Stimulated activated naive B cell treated with anti-CD40 and anti-IgM and Interleukin-4, amounts not matched to agents 10 μg/mL and 1 μg/mL and 100 μg/mL, for 72 hours (primary cell): ENCODE measurements around the gene C19orf47.

Source experiments
- ATAC-seq, 2 donors: fragments of 150-1000 bp; cut with Tn5 transposase; replicated peaks; 2 replicates each; pipeline ENCODE4 v1.10.0; 2021; ENCODE audit warnings: moderate library complexity in 1 of 2
- DNase-seq: peaks from one replicate; pipeline ENCODE4 v3.0.0; 2021
- H3K27ac Mint-ChIP-seq: one replicate; pipeline ENCODE4 v1.8.0; 2022; ENCODE audit warnings: mild to moderate bottlenecking, mixed read lengths
- H3K27me3 Mint-ChIP-seq, 2 donors: one replicate each; pipeline ENCODE4 v1.8.0; 2022; ENCODE audit warnings: mixed read lengths in 2 of 2
- H3K36me3 Mint-ChIP-seq, 2 donors: one replicate each; pipeline ENCODE4 v1.8.0; 2022; ENCODE audit warnings: mixed read lengths in 2 of 2, mild to moderate bottlenecking in 1 of 2
- H3K4me1 Mint-ChIP-seq, 2 donors: one replicate each; pipeline ENCODE4 v1.8.0; 2022; ENCODE audit warnings: mixed read lengths in 2 of 2, mild to moderate bottlenecking in 1 of 2
- H3K4me3 Mint-ChIP-seq, 2 donors: one replicate each; pipeline ENCODE4 v1.8.0; 2022; ENCODE audit warnings: mild to moderate bottlenecking in 2 of 2, mixed read lengths in 2 of 2, moderate library complexity in 1 of 2
- H3K9me3 Mint-ChIP-seq, 2 donors: one replicate each; pipeline ENCODE4 v1.8.0; 2022; ENCODE audit warnings: mixed read lengths in 2 of 2, mild to moderate bottlenecking in 1 of 2

Gene C19orf47

GRCh38 chr19:40323705-40324104 is 24.5 kb downstream of the C19orf47 start:
- H3K4me3 Mint-ChIP-seq = no peak overlapping the region
- no peaks in the 10 kb centered on the region for H3K27me3 Mint-ChIP-seq
- no peaks in the 10 kb centered on the region for H3K4me1 Mint-ChIP-seq
- H3K36me3 Mint-ChIP-seq = peaks cover 54 to 78% of the 10 kb centered on the region in 2 donors
- DNase-seq (no peak), ATAC-seq (no peak)
- no peaks in the 10 kb centered on the region for H3K9me3 Mint-ChIP-seq
- peak overlapping the region; percentile 6 for H3K27ac Mint-ChIP-seq

- no peaks in the 10 kb centered on the region for H3K27me3 Mint-ChIP-seq
- peak overlapping the region; percentile 6 for H3K27ac Mint-ChIP-seq
- no peaks in the 10 kb centered on the region for H3K4me1 Mint-ChIP-seq
- H3K4me3 Mint-ChIP-seq = no peak overlapping the region
- H3K9me3 Mint-ChIP-seq = no peaks in the 10 kb centered on the region
- DNase-seq = no peak
- ATAC-seq = no peak
- H3K36me3 Mint-ChIP-seq = peaks cover 52 to 74% of the 10 kb centered on the region in 2 donors
These were observed 25.1 kb downstream of the C19orf47 start for GRCh38 chr19:40322951-40323615.

- DNase-seq (no peak), ATAC-seq (no peak)
- no peak overlapping the region for H3K4me3 Mint-ChIP-seq
- no peaks in the 10 kb centered on the region for H3K4me1 Mint-ChIP-seq
- no peaks in the 10 kb centered on the region for H3K9me3 Mint-ChIP-seq
- H3K27me3 Mint-ChIP-seq = no peaks in the 10 kb centered on the region
- H3K27ac Mint-ChIP-seq = no peak overlapping the region
- H3K36me3 Mint-ChIP-seq = peaks cover 47 to 72% of the 10 kb centered on the region in 2 donors
These were observed 26.0 kb downstream of the C19orf47 start for GRCh38 chr19:40322271-40322610.

- H3K36me3 Mint-ChIP-seq = peaks cover 48 to 73% of the 10 kb centered on the region in 2 donors
These were observed 26.5 kb downstream of the C19orf47 start for GRCh38 chr19:40321566-40322270.

GRCh38 chr19:40321076-40321475 is 27.1 kb downstream of the C19orf47 start:
- H3K36me3 Mint-ChIP-seq = peaks cover 43 to 71% of the 10 kb centered on the region in 2 donors
- no peak for ATAC-seq
- no peaks in the 10 kb centered on the region for H3K27me3 Mint-ChIP-seq

More at GRCh38 chr19:40321566-40322270, 26.5 kb downstream of the C19orf47 start:
- DNase-seq (no peak), ATAC-seq (no peak)
- H3K27me3 Mint-ChIP-seq = no peaks in the 10 kb centered on the region
- H3K4me1 Mint-ChIP-seq = no peaks in the 10 kb centered on the region
- H3K4me3 Mint-ChIP-seq = no peak overlapping the region
- no peaks in the 10 kb centered on the region for H3K9me3 Mint-ChIP-seq
- no peak overlapping the region for H3K27ac Mint-ChIP-seq

GRCh38 chr19:40320558-40320935 is 27.6 kb downstream of the C19orf47 start:
- Mint-ChIP-seq H3K27ac (no peak overlapping the region), H3K4me3 (no peak overlapping the region), H3K4me1 (no peaks in the 10 kb centered on the region), H3K9me3 (no peaks in the 10 kb centered on the region), H3K27me3 (no peaks in the 10 kb centered on the region), H3K36me3 (peaks cover 43 to 66% of the 10 kb centered on the region in 2 donors)
- DNase-seq (no peak), ATAC-seq (no peak)

More at GRCh38 chr19:40321076-40321475, 27.1 kb downstream of the C19orf47 start:
- Mint-ChIP-seq H3K27ac (no peak overlapping the region), H3K9me3 (no peaks in the 10 kb centered on the region), H3K4me3 (no peak overlapping the region), H3K4me1 (no peaks in the 10 kb centered on the region)
- no peak for DNase-seq

- H3K9me3 Mint-ChIP-seq = no peaks in the 10 kb centered on the region
- H3K4me1 Mint-ChIP-seq = no peaks in the 10 kb centered on the region
- peaks cover 28 to 40% of the 10 kb centered on the region in 2 donors for H3K36me3 Mint-ChIP-seq
- no peak for DNase-seq
- H3K27me3 Mint-ChIP-seq = no peaks in the 10 kb centered on the region
- no peak overlapping the region for H3K4me3 Mint-ChIP-seq
- ATAC-seq = no peak
- H3K27ac Mint-ChIP-seq = no peak overlapping the region
These were observed 30.9 kb downstream of the C19orf47 start for GRCh38 chr19:40317338-40317737.

GRCh38 chr19:40315812-40316470 is 32.3 kb downstream of the C19orf47 start:
- Mint-ChIP-seq H3K36me3 (peaks cover 22 to 30% of the 10 kb centered on the region in 2 donors), H3K27ac (no peak overlapping the region), H3K4me3 (no peak overlapping the region), H3K9me3 (no peaks in the 10 kb centered on the region), H3K27me3 (no peaks in the 10 kb centered on the region), H3K4me1 (no peaks in the 10 kb centered on the region)
- ATAC-seq (no peak), DNase-seq (no peak)

- Mint-ChIP-seq H3K4me3 (no peak overlapping the region), H3K9me3 (no peaks in the 10 kb centered on the region), H3K27me3 (no peaks in the 10 kb centered on the region), H3K4me1 (no peaks in the 10 kb centered on the region), H3K36me3 (peaks cover 9 to 17% of the 10 kb centered on the region in 2 donors), H3K27ac (no peak overlapping the region)
- DNase-seq = no peak
- no peak for ATAC-seq
These were observed 33.5 kb downstream of the C19orf47 start for GRCh38 chr19:40314656-40315055.

- Mint-ChIP-seq H3K27me3 (no peaks in the 10 kb centered on the region), H3K27ac (no peak overlapping the region), H3K4me1 (no peaks in the 10 kb centered on the region), H3K9me3 (no peaks in the 10 kb centered on the region), H3K36me3 (peaks cover 5 to 12% of the 10 kb centered on the region in 2 donors), H3K4me3 (no peak overlapping the region)
- DNase-seq (no peak), ATAC-seq (no peak)
These were observed 34.8 kb downstream of the C19orf47 start for GRCh38 chr19:40313229-40313983.

- no peak overlapping the region for H3K27ac Mint-ChIP-seq
- no peaks in the 10 kb centered on the region for H3K9me3 Mint-ChIP-seq
- no peaks in the 10 kb centered on the region for H3K27me3 Mint-ChIP-seq
- no peaks in the 10 kb centered on the region for H3K4me1 Mint-ChIP-seq
- ATAC-seq (no peak), DNase-seq (no peak)
- peaks cover 2 to 9% of the 10 kb centered on the region in 2 donors for H3K36me3 Mint-ChIP-seq
- no peak overlapping the region for H3K4me3 Mint-ChIP-seq
These were observed 35.7 kb downstream of the C19orf47 start for GRCh38 chr19:40312533-40312932.

GRCh38 chr19:40309666-40310065 is 38.5 kb downstream of the C19orf47 start:
- no peak for DNase-seq
- Mint-ChIP-seq H3K9me3 (no peaks in the 10 kb centered on the region), H3K27ac (no peak overlapping the region), H3K4me1 (peaks cover 0 to 6% of the 10 kb centered on the region in 2 donors), H3K36me3 (no peaks in the 10 kb centered on the region), H3K27me3 (no peaks in the 10 kb centered on the region), H3K4me3 (no peak overlapping the region)
- no peak for ATAC-seq

- Mint-ChIP-seq H3K4me3 (no peak overlapping the region), H3K27ac (no peak overlapping the region), H3K27me3 (no peaks in the 10 kb centered on the region), H3K36me3 (peaks cover 0 to 1% of the 10 kb centered on the region in 2 donors), H3K9me3 (no peaks in the 10 kb centered on the region), H3K4me1 (peaks cover 8 to 17% of the 10 kb centered on the region in 2 donors)
- peak; percentile 50 for DNase-seq
- peak; percentile 85 for ATAC-seq
These were observed 42.8 kb downstream of the C19orf47 start for GRCh38 chr19:40305403-40305802.

- no peaks in the 10 kb centered on the region for H3K9me3 Mint-ChIP-seq
- no peak overlapping the region for H3K4me3 Mint-ChIP-seq
- H3K4me1 Mint-ChIP-seq = peaks cover 8 to 17% of the 10 kb centered on the region in 2 donors
- no peak for ATAC-seq
- H3K27me3 Mint-ChIP-seq = no peaks in the 10 kb centered on the region
- no peak overlapping the region for H3K27ac Mint-ChIP-seq
- peaks cover 0 to 1% of the 10 kb centered on the region in 2 donors for H3K36me3 Mint-ChIP-seq
- no peak for DNase-seq
These were observed 43.9 kb downstream of the C19orf47 start for GRCh38 chr19:40304306-40304705.
